Measurements from ENCODE around the gene PTPRT. TPM values are rescaled to one million over a fixed set of nuclear protein-coding genes. Genes with fewer than 3 reads are reported as not detected.
A peak's percentile ranks its signal among the peaks of the same experiment; 100 is the strongest.

PTPRT gene
- total and polyA plus RNA-seq, 2 of the 13 experiments (the other 11 are each of a cell fraction or from before 2014, with no cell fraction given) = under 0.01 to 0.09 TPM

DNA sequence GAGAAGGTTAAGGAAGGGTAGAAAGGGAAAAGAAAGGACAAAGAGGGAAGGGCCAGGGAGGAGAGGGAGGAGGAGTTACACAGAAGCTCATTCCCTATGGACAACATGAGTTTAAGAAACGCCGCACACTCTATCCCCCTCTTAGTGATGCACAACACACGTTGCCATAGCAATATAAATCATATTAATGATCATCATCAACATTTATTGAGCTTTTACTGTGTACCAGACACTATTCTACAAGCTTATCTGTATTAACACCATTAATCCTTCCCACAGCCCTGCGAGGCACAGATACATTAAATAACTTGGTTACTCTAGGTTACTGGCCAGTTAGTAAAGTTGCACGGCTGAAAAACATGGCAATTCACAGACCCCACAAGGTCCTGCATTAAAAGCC, 234.8 kb downstream of the PTPRT start (continued):
- TF ChIP-seq, protein P1, sequence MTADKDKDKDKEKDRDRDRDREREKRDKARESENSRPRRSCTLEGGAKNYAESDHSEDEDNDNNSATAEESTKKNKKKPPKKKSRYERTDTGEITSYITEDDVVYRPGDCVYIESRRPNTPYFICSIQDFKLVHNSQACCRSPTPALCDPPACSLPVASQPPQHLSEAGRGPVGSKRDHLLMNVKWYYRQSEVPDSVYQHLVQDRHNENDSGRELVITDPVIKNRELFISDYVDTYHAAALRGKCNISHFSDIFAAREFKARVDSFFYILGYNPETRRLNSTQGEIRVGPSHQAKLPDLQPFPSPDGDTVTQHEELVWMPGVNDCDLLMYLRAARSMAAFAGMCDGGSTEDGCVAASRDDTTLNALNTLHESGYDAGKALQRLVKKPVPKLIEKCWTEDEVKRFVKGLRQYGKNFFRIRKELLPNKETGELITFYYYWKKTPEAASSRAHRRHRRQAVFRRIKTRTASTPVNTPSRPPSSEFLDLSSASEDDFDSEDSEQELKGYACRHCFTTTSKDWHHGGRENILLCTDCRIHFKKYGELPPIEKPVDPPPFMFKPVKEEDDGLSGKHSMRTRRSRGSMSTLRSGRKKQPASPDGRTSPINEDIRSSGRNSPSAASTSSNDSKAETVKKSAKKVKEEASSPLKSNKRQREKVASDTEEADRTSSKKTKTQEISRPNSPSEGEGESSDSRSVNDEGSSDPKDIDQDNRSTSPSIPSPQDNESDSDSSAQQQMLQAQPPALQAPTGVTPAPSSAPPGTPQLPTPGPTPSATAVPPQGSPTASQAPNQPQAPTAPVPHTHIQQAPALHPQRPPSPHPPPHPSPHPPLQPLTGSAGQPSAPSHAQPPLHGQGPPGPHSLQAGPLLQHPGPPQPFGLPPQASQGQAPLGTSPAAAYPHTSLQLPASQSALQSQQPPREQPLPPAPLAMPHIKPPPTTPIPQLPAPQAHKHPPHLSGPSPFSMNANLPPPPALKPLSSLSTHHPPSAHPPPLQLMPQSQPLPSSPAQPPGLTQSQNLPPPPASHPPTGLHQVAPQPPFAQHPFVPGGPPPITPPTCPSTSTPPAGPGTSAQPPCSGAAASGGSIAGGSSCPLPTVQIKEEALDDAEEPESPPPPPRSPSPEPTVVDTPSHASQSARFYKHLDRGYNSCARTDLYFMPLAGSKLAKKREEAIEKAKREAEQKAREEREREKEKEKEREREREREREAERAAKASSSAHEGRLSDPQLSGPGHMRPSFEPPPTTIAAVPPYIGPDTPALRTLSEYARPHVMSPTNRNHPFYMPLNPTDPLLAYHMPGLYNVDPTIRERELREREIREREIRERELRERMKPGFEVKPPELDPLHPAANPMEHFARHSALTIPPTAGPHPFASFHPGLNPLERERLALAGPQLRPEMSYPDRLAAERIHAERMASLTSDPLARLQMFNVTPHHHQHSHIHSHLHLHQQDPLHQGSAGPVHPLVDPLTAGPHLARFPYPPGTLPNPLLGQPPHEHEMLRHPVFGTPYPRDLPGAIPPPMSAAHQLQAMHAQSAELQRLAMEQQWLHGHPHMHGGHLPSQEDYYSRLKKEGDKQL (CRISPR knock-in tag; IDR thresholded peaks at IDR 0.05; ENCODE audit: low read depth) = no peak
- no peak for TF ChIP-seq MXD4 (CRISPR knock-in tag; IDR thresholded peaks at IDR 0.05)

DNA sequence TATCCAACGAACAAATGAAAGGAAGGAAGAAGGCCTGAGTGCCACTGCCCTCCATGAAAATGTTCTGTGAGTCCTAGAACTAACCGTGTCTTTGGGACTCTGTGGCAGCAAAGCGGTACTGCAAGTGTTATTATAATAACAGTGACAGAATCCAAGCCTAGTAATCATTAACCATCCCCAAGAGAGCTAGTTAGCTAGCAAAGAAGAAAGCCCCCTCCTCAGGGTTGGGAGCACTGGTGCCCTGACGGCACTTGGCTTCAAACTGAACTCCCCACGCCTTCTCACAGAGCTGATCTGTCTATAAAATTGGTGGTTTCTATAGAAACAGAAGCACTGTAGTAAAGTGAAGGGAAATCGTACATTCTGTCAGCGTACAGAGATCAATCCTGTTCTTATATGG, 239.8 kb downstream of the PTPRT start:
- DNase-seq (ENCODE audit: low spot score) (no peak), ATAC-seq (peak; percentile 87), FAIRE-seq (peak; percentile 15)
- intact Hi-C loops (cut with micrococcal nuclease; ENCODE audit: unreplicated experiment) (no loop called here), in situ Hi-C loops (cut with HindIII; ENCODE audit: extremely low pct_ligation_motif_present, low pct_unique_long_range_greater_than_20kb) (no loop called here)
- Histone ChIP-seq H4K20me1 (ENCODE audit: insufficient read depth, low read length) (no peaks in the 10 kb centered on the region), H3K27ac (ENCODE audit: extremely low read length, insufficient read depth, low read length) (no peak overlapping the region), H3K36me3 (replicated peaks in 1 of 2; ENCODE audit: control insufficient read depth in 1 of 2, insufficient read depth in 2 of 2, low read length in 2 of 2) (no peaks in the 10 kb centered on the region), H3K79me2 (ENCODE audit: insufficient read depth, low read length) (no peaks in the 10 kb centered on the region), H3K4me2 (ENCODE audit: low read depth, low read length) (no peak overlapping the region), H3K9me3 (ENCODE audit: low read length) (peaks cover 44% of the 10 kb centered on the region), H3K4me3 (replicated peaks in 1 of 3; ENCODE audit: insufficient read depth in 1 of 3, low read depth in 2 of 3, low read length in 3 of 3) (no peak overlapping the region), H2AFZ (ENCODE audit: low read length) (no peak overlapping the region), H3K27me3 (ENCODE audit: control insufficient read depth in 1 of 2, insufficient read depth in 2 of 2, low read length in 2 of 2) (0 out of 5 replicates have a peak, but pooled peaks cover 0 to 1% of the 10 kb centered on the region in 2 experiments), H3K9ac (ENCODE audit: insufficient read depth, low read depth, low read length) (no peak overlapping the region), H3K4me1 (ENCODE audit: insufficient read depth, low read length) (no peaks in the 10 kb centered on the region)
- no TSS peak for BruUV-seq (replicated peaks)
- no peak for TF ChIP-seq ZNF331 (CRISPR knock-in tag; IDR thresholded peaks at IDR 0.05)
- no peak for TF ChIP-seq CCAR2 (optimal IDR thresholded peaks at IDR 0.05; ENCODE audit: low read depth, low read length)
- no peak for TF ChIP-seq ZNF782 (CRISPR knock-in tag; IDR thresholded peaks at IDR 0.05; ENCODE audit: borderline replicate concordance)
- no peak for TF ChIP-seq MAFF (IDR thresholded peaks at IDR 0.05; ENCODE audit: low read depth, low read length)
- TF ChIP-seq, protein P2, sequence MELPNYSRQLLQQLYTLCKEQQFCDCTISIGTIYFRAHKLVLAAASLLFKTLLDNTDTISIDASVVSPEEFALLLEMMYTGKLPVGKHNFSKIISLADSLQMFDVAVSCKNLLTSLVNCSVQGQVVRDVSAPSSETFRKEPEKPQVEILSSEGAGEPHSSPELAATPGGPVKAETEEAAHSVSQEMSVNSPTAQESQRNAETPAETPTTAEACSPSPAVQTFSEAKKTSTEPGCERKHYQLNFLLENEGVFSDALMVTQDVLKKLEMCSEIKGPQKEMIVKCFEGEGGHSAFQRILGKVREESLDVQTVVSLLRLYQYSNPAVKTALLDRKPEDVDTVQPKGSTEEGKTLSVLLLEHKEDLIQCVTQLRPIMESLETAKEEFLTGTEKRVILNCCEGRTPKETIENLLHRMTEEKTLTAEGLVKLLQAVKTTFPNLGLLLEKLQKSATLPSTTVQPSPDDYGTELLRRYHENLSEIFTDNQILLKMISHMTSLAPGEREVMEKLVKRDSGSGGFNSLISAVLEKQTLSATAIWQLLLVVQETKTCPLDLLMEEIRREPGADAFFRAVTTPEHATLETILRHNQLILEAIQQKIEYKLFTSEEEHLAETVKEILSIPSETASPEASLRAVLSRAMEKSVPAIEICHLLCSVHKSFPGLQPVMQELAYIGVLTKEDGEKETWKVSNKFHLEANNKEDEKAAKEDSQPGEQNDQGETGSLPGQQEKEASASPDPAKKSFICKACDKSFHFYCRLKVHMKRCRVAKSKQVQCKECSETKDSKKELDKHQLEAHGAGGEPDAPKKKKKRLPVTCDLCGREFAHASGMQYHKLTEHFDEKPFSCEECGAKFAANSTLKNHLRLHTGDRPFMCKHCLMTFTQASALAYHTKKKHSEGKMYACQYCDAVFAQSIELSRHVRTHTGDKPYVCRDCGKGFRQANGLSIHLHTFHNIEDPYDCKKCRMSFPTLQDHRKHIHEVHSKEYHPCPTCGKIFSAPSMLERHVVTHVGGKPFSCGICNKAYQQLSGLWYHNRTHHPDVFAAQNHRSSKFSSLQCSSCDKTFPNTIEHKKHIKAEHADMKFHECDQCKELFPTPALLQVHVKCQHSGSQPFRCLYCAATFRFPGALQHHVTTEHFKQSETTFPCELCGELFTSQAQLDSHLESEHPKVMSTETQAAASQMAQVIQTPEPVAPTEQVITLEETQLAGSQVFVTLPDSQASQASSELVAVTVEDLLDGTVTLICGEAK (IDR thresholded peaks at IDR 0.05) = no peak
- TF ChIP-seq, protein P2 (CRISPR knock-in tag; IDR thresholded peaks at IDR 0.05) = no peak
- 9% methylated on average over 7 of the region's 7 CpGs for WGBS (ENCODE audit: low lambda C conversion rate)
- CTCF ChIA-PET (ENCODE audit: low intra/inter-chr PET ratio, low total read pairs) = no interaction called here
- POLR2A ChIA-PET = no interaction called here
